Transverse colon (tissue), 4 donors: ENCODE results near the gene CNTNAP2. TPM values are rescaled to one million over a fixed set of nuclear protein-coding genes. Genes with fewer than 3 reads are reported as not detected.
A peak's percentile ranks its signal among the peaks of the same experiment; 100 is the strongest.

Source experiments
- DNase-seq: peaks from one replicate; pipeline ENCODE4 v3.0.0-alpha.2; 2019
- H3K27ac ChIP-seq, 4 donors: fragments of 200-600 bp; sonication (generic); 2 replicates each; pipeline ENCODE4 v1.5.1; 2016 to 2018; ENCODE audit warnings: inconsistent platforms in 4 of 4
- H3K27me3 ChIP-seq: fragments of 200-600 bp; sonication (generic); 2 replicates; pipeline ENCODE4 v1.5.1; 2017; ENCODE audit warnings: inconsistent platforms
- H3K36me3 ChIP-seq, 4 donors: fragments of 200-600 bp; sonication (generic); 2 replicates each; pipeline ENCODE4 v1.5.1; 2017 to 2019; ENCODE audit warnings: inconsistent platforms in 4 of 4
- H3K4me1 ChIP-seq, 4 donors: fragments of 200-600 bp; sonication (generic); 2 replicates each; pipeline ENCODE4 v1.5.1; 2017 to 2020; ENCODE audit warnings: inconsistent platforms in 4 of 4
- H3K4me3 ChIP-seq, 4 donors: fragments of 200-600 bp; sonication (generic); 1 replicate in 1 of 4; 2 replicates in 3 of 4; pipeline versions ENCODE4 v1.5.1 to v1.6.1; 2017 to 2019; ENCODE audit warnings: inconsistent platforms in 4 of 4
- H3K9me3 ChIP-seq, 2 donors: fragments of 200-600 bp; sonication (generic); 2 replicates each; pipeline ENCODE4 v1.5.1; 2017 to 2019; ENCODE audit warnings: inconsistent platforms in 2 of 2
- CTCF ChIP-seq, 5 experiments: fragments of 200-600 bp in 3 of 5; fragments of 450-650 bp in 2 of 5; sonication (generic) in 3 of 5; IDR thresholded peaks; 1 replicate in 2 of 5; 2 replicates in 3 of 5; pipeline ENCODE4 v1.5.1; 2016 to 2017; ENCODE audit warnings: antibody characterized with exemption in 5 of 5, inconsistent platforms in 3 of 5, mild to moderate bottlenecking in 2 of 5, moderate library complexity in 1 of 5
- EP300 ChIP-seq: sonication (generic); formaldehyde crosslinking; IDR thresholded peaks from one replicate; pipeline ENCODE4 v1.6.1; 2017; ENCODE audit warnings: antibody characterized with exemption, low read depth
- POLR2A ChIP-seq: fragments of 450-650 bp; IDR thresholded peaks from one replicate; pipeline ENCODE4 v1.6.1; 2016; ENCODE audit warnings: antibody characterized with exemption, mild to moderate bottlenecking, moderate library complexity
- POLR2AphosphoS5 ChIP-seq, 3 donors: sonication (generic); formaldehyde crosslinking; IDR thresholded peaks; one replicate each; pipeline ENCODE4 v1.6.1; 2016; ENCODE audit warnings: antibody characterized with exemption in 3 of 3
- WGBS, 2 donors: methylation state at CpG; one replicate each; pipeline ENCODE4 v1.1.5; 2018; ENCODE audit warnings: low coverage in 1 of 2; 5-methylcytosine and 5-hydroxymethylcytosine counted together
- in situ Hi-C, 4 donors: fragments of 200-750 bp; cut with MboI; loops; one replicate each; pipeline versions ENCODE4 v1.15.0 to v1.15.1; 2017; ENCODE audit warnings: low sequenced_read_pairs in 3 of 4, low pct_ligation_motif_present in 1 of 4, low pct_unique_long_range_greater_than_20kb in 1 of 4
- intact Hi-C: fragments of 100-400 bp; cut with DNase I; formaldehyde crosslinking; loops from one replicate; pipeline ENCODE4 v1.15.1; 2023; ENCODE audit warnings: low total_unique reads
- total RNA-seq, 4 donors: library from RNA; depleted of rRNA; stranded (reverse); fragments of >200 nt; gene quantifications; one replicate each; pipeline ENCODE4 v1.1.0, GENCODE V29; 2016

CNTNAP2 gene
- total RNA-seq, 4 donors from 2014 or later: 0.60 to 2.9 (median 2.4) TPM

GRCh38 chr7:148433521-148434180, 2317.1 kb downstream of the CNTNAP2 start:
- H3K4me1 ChIP-seq: peaks cover 0 to 13% (median 8%) of the 10 kb centered on the region in 4 donors

GRCh38 chr7:148434181-148434757, 2317.7 kb downstream of the CNTNAP2 start:
- H3K36me3 ChIP-seq: no peaks in the 10 kb centered on the region
- in situ Hi-C loops: no loop called here
- no peaks in the 10 kb centered on the region for H3K27me3 ChIP-seq
- WGBS, 2 donors: 63 to 70% methylated on average over 8 to 13 of the region's 13 CpGs
- peaks cover 0 to 13% (median 8%) of the 10 kb centered on the region in 4 donors for H3K4me1 ChIP-seq
- H3K9me3 ChIP-seq: no peaks in the 10 kb centered on the region
- TF ChIP-seq POLR2AphosphoS5 (IDR thresholded peaks at IDR 0.05): no peak
- TF ChIP-seq EP300: no peak
- no peak for TF ChIP-seq POLR2A
- no peak for TF ChIP-seq CTCF (IDR thresholded peaks at IDR 0.05)
- H3K27ac ChIP-seq: no peak overlapping the region
- H3K4me3 ChIP-seq: no peak overlapping the region
- no peak for DNase-seq
- intact Hi-C loops: no loop called here

More at GRCh38 chr7:148433521-148434180, 2317.1 kb downstream of the CNTNAP2 start:
- TF ChIP-seq POLR2A (no peak), POLR2AphosphoS5 (IDR thresholded peaks at IDR 0.05) (no peak), EP300 (no peak), CTCF (IDR thresholded peaks at IDR 0.05) (no peak)
- in situ Hi-C loops: no loop called here
- WGBS, 2 donors: 49 to 54% methylated on average over 2 to 3 of the region's 3 CpGs
- no peak for DNase-seq
- Histone ChIP-seq H3K36me3 (no peaks in the 10 kb centered on the region), H3K4me3 (no peak overlapping the region), H3K27me3 (no peaks in the 10 kb centered on the region), H3K9me3 (no peaks in the 10 kb centered on the region), H3K27ac (peak overlapping the region in 2 of 4 donors; percentile 19 to 45)
- intact Hi-C loops: no loop called here

GRCh38 chr7:148434887-148435286, 2318.3 kb downstream of the CNTNAP2 start:
- in situ Hi-C loops: no loop called here
- no peaks in the 10 kb centered on the region for H3K27me3 ChIP-seq
- H3K9me3 ChIP-seq: no peaks in the 10 kb centered on the region
- no peak for TF ChIP-seq POLR2A
- TF ChIP-seq EP300: no peak
- no peak for TF ChIP-seq POLR2AphosphoS5 (IDR thresholded peaks at IDR 0.05)
- TF ChIP-seq CTCF (IDR thresholded peaks at IDR 0.05): no peak
- H3K36me3 ChIP-seq: no peaks in the 10 kb centered on the region
- H3K27ac ChIP-seq: no peak overlapping the region
- no peak overlapping the region for H3K4me3 ChIP-seq
- intact Hi-C loops: no loop called here
- DNase-seq: no peak
- WGBS, 2 donors: 68 to 83% methylated on average over 2 of the region's 2 CpGs
- peaks cover 0 to 13% (median 8%) of the 10 kb centered on the region in 4 donors for H3K4me1 ChIP-seq

- DNase-seq: no peak
- Histone ChIP-seq H3K9me3 (no peaks in the 10 kb centered on the region), H3K36me3 (no peaks in the 10 kb centered on the region), H3K27me3 (no peaks in the 10 kb centered on the region), H3K4me1 (peaks cover 0 to 13% (median 8%) of the 10 kb centered on the region in 4 donors), H3K4me3 (no peak overlapping the region), H3K27ac (no peak overlapping the region)
- 40 to 43% methylated on average over 2 to 6 of the region's 6 CpGs for WGBS, 2 donors
- TF ChIP-seq CTCF (IDR thresholded peaks at IDR 0.05) (no peak), POLR2AphosphoS5 (IDR thresholded peaks at IDR 0.05) (no peak), POLR2A (no peak), EP300 (no peak)
- intact Hi-C loops (no loop called here), in situ Hi-C loops (no loop called here)
Measured at GRCh38 chr7:148435715-148436114, 2319.1 kb downstream of the CNTNAP2 start.
